H1 (cell line): ENCODE measurements around the gene KCNH6. TPM values are rescaled to one million over a fixed set of nuclear protein-coding genes. Genes with fewer than 3 reads are reported as not detected.

ENCODE experiments used
- GTF2F1 ChIP-seq: IDR thresholded peaks from 2 replicates; pipeline ENCODE4 v1.6.1; 2012; ENCODE audit warnings: low read depth, low read length, improper control_type of control experiment, borderline replicate concordance
- MAX ChIP-seq: IDR thresholded peaks from 2 replicates; pipeline ENCODE4 v1.6.1; 2012; ENCODE audit warnings: inconsistent platforms
- YY1 ChIP-seq: IDR thresholded peaks from 2 replicates; pipeline ENCODE4 v1.6.1; 2011; ENCODE audit warnings: low read depth, mild to moderate bottlenecking, low read length
- polyA plus RNA-seq, 7 experiments: library from polyadenylated mRNA; depleted of rRNA in 3 of 7; stranded (reverse) in 5 of 7; unstranded in 2 of 7; fragments of >200 nt in 5 of 7; fragments of 200-250 nt in 2 of 7; gene quantifications; 1 replicate in 5 of 7; 2 replicates in 1 of 7; 4 replicates in 1 of 7; pipeline versions ENCODE4 v1.2.1 to v1.2.3, GENCODE V29; 2011 to 2013; ENCODE audit warnings: missing spikeins in 2 of 7, mixed read lengths in 2 of 7
- total RNA-seq: library from RNA; stranded (reverse); fragmentation: NEBNext Ultra II Directional; extraction: Animal tissue kit (Norgen Biotek cat#: 25700); gene quantifications from 2 replicates; pipeline ENCODE4 v1.2.1, GENCODE V29; 2021

The KCNH6 gene
- total and polyA plus RNA-seq, 2 of the 8 experiments (the other 6 are each of a cell fraction or from before 2014, with no cell fraction given): 1.8 to 3.6 TPM

- no peak for TF ChIP-seq MAX
- TF ChIP-seq GTF2F1: no peak
- TF ChIP-seq YY1: no peak
Observed at GRCh38 chr17:63537001-63537400, 13.8 kb downstream of the KCNH6 start (continued).
